Pancreas (tissue), 10 donors: ENCODE measurements around the gene ZNF627. TPM values are rescaled to one million over a fixed set of nuclear protein-coding genes. Genes with fewer than 3 reads are reported as not detected.

Experiments used
- ATAC-seq, 4 donors: fragments of 200-7000 bp; cut with Tn5 transposase; one replicate each; pipeline versions ENCODE4 v1.8.0 to v1.9.1; 2020; ENCODE audit warnings: mild to moderate bottlenecking in 4 of 4, moderate library complexity in 4 of 4
- DNase-seq, 6 donors: peaks; one replicate each; pipeline ENCODE4 v3.0.0-alpha.2; 2020
- FAIRE-seq: peaks from 2 replicates; lab custom pipeline; 2012; peaks lifted over from hg19 to GRCh38; lab: Jason Lieb, UNC
- H3K27ac ChIP-seq, 4 donors: fragments of 200-600 bp; sonication (generic); 1 replicate in 3 of 4; 2 replicates in 1 of 4; pipeline versions ENCODE4 v1.5.0 to v1.8.0; 2020
- H3K27me3 ChIP-seq, 4 donors: fragments of 200-600 bp; one replicate each; pipeline ENCODE4 v1.8.0; 2021
- H3K36me3 ChIP-seq, 3 donors: fragments of 200-600 bp; sonication (generic) in 1 of 3; one replicate each; pipeline versions ENCODE4 v1.5.0 to v1.8.0; 2020 to 2021
- H3K4me1 ChIP-seq, 3 donors: fragments of 200-600 bp; one replicate each; pipeline ENCODE4 v1.8.0; 2021
- H3K4me3 ChIP-seq, 4 donors: fragments of 200-600 bp; sonication (generic) in 2 of 4; one replicate each; pipeline versions ENCODE4 v1.5.0 to v1.8.0; 2020 to 2021
- H3K9me3 ChIP-seq, 4 donors: fragments of 200-600 bp; one replicate each; pipeline ENCODE4 v1.8.0; 2021
- CTCF ChIP-seq, 4 donors: fragments of 200-600 bp; sonication (generic) in 3 of 4; IDR thresholded peaks; one replicate each; pipeline versions ENCODE4 v1.5.0 to v1.8.0; 2021; ENCODE audit warnings: antibody characterized with exemption in 4 of 4
- WGBS, 2 donors: extraction: QIAGEN DNeasy Blood & Tissue Kit; methylation state at CpG; one replicate each; pipeline ENCODE4 v1.1.7; 2013; 5-methylcytosine and 5-hydroxymethylcytosine counted together
- intact Hi-C, 3 donors: fragments of 100-400 bp; cut with DNase I; formaldehyde crosslinking; loops; one replicate each; pipeline versions ENCODE4 v1.11.1 to v1.14.2; 2022
- polyA plus RNA-seq, 2 donors: library from polyadenylated mRNA; stranded (reverse); fragments of 200-250 nt; gene quantifications; one replicate each; pipeline ENCODE4 v1.2.3, GENCODE V29; 2013
- total RNA-seq, 6 donors: library from RNA; stranded (reverse); fragmentation: NEBNext Ultra II Directional in 4 of 6; extraction: Animal tissue kit (Norgen Biotek cat#: 25700) in 4 of 6; gene quantifications; one replicate each; pipeline versions ENCODE4 v1.2.1 to v1.2.4, GENCODE V29; 2021 to 2023
- donor health status: healthy with polysubstance abuse.
- donor health status: DM: no; HTN: no; CAD: no; lungs with moderate emphysema.
- donor health status: DM: no; HTN: no; CAD: no.
- donor health status: control.
- donor health status: control.
- donor health status: Bipolar disorder and iron deficiency.
- donor health status: DM: yes; HTN: yes; CAD: no.
- donor health status: DM: no; HTN: no; CAD: no.
- donor health status: DM: no; HTN: no; CAD: no.
- donor health status: DM: yes; HTN: yes; CAD: no.

ZNF627 gene
- total and polyA plus RNA-seq, 8 donors: 4.4 to 8.5 (median 5.8) TPM

DNA sequence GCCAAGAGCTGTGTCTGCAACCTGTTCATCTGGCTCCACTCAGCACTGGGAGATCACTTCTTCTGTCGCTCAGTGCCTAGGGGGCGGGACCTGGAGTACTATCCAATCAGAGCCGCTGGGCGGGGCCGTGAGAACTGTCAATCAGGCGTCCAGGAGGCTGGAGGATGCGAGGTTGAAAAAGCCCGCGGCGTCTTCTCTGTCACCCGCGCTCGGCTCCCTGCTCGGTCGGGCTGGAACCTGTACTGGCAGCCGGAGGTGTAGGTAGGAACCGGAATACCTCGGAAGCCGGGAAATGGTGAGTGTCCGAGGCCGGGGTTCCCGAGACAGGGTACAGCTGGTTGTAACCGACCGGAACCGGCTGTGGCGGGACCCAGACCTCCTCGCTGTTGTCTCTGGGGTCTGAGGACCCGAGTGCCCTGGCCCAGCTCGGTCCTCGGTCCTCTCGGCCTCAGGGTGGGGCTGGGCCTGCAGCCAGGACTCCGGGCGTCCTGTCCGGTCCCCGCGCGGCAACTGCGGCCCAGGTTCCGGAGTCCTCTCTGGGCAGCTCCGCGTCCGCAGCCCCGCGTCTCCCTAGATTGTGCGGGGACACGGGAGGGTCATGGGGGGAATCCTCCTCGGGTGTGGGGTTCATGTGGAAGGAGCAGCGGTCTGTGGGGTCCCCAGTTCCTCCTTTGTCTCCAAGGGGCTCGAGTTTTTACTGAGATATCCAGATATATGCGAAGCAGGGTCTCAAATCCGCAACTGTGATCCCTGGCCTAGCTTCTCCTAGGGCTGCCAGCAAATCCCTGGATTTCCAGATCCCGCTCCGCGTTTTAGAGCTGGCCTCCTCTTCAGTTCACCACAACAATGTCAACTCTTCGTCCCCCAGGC, 42.6 kb downstream of the ZNF627 start:
- TF ChIP-seq CTCF (IDR thresholded peaks at IDR 0.05): no peak
- intact Hi-C loops: no loop called here
- 0 to 2% methylated on average over 53 to 55 of the region's 55 CpGs for WGBS, 2 donors

GRCh38 chr19:11641244-11641643, 44.0 kb downstream of the ZNF627 start:
- Histone ChIP-seq H3K4me1 (no peaks in the 10 kb centered on the region), H3K36me3 (no peaks in the 10 kb centered on the region), H3K27me3 (no peaks in the 10 kb centered on the region), H3K27ac (no peak overlapping the region), H3K9me3 (no peaks in the 10 kb centered on the region), H3K4me3 (no peak overlapping the region)
- TF ChIP-seq CTCF (IDR thresholded peaks at IDR 0.05): no peak
- DNase-seq: no peak
- no peak for FAIRE-seq
- 93 to 95% methylated on average over 7 of the region's 7 CpGs for WGBS, 2 donors
- no peak for ATAC-seq
- intact Hi-C loops: no loop called here

More for the DNA sequence above, 42.6 kb downstream of the ZNF627 start:
- Histone ChIP-seq H3K27ac (peak overlapping the region in 3 of 4 donors; percentile 38 to 60 (median 58)), H3K9me3 (no peaks in the 10 kb centered on the region), H3K27me3 (no peaks in the 10 kb centered on the region), H3K36me3 (no peaks in the 10 kb centered on the region), H3K4me1 (no peaks in the 10 kb centered on the region), H3K4me3 (peak overlapping the region; percentile 46 to 82 (median 56))
- peak; percentile 93 to 98 (median 97) for DNase-seq
- no peak for FAIRE-seq
- peak; percentile 99 to 100 (median 100) for ATAC-seq

- intact Hi-C loops: no loop called here
- ATAC-seq: no peak
- TF ChIP-seq CTCF (IDR thresholded peaks at IDR 0.05): no peak
- no peak overlapping the region for H3K4me3 ChIP-seq
- no peaks in the 10 kb centered on the region for H3K4me1 ChIP-seq
- H3K36me3 ChIP-seq: no peaks in the 10 kb centered on the region
- H3K9me3 ChIP-seq: no peaks in the 10 kb centered on the region
- no peak for FAIRE-seq
- WGBS, 2 donors: 92% methylated on average over 3 of the region's 3 CpGs
- H3K27ac ChIP-seq: no peak overlapping the region
- H3K27me3 ChIP-seq: no peaks in the 10 kb centered on the region
- no peak for DNase-seq
Measured at GRCh38 chr19:11642902-11643301, 45.6 kb downstream of the ZNF627 start.

- no peaks in the 10 kb centered on the region for H3K9me3 ChIP-seq
- no peaks in the 10 kb centered on the region for H3K27me3 ChIP-seq
- H3K36me3 ChIP-seq: no peaks in the 10 kb centered on the region
- no peaks in the 10 kb centered on the region for H3K4me1 ChIP-seq
- no peak for ATAC-seq
- no peak overlapping the region for H3K27ac ChIP-seq
- H3K4me3 ChIP-seq: no peak overlapping the region
- intact Hi-C loops: no loop called here
- no peak for TF ChIP-seq CTCF (IDR thresholded peaks at IDR 0.05)
- DNase-seq: no peak
- no peak for FAIRE-seq
Measured at GRCh38 chr19:11649941-11650340, 52.7 kb downstream of the ZNF627 start.

DNA sequence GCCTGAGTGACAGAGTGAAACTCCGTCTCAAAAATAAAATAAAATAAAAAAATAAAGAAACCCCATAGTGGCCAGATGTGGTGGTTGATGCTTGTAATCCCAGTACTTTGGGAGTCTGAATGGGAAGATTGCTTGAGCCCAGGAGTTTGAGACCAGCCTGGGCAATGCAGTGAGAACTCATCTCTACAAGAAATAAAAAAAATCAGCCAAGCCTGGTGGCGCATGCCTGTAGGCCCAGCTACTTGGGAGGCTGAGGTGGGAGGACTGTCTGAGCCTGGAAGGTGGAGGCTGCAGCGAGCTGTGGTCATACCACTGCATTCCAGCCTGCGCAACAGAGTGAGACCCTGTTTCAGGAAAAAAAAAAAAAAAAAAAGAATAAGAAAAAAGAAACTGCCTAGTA, 53.8 kb downstream of the ZNF627 start:
- intact Hi-C loops: no loop called here

More for the DNA sequence above, 53.8 kb downstream of the ZNF627 start:
- Histone ChIP-seq H3K36me3 (no peaks in the 10 kb centered on the region), H3K27me3 (no peaks in the 10 kb centered on the region), H3K9me3 (no peaks in the 10 kb centered on the region), H3K4me1 (no peaks in the 10 kb centered on the region), H3K27ac (no peak overlapping the region), H3K4me3 (no peak overlapping the region)
- no peak for ATAC-seq
- 96 to 98% methylated on average over 4 of the region's 4 CpGs for WGBS, 2 donors
- TF ChIP-seq CTCF (IDR thresholded peaks at IDR 0.05): no peak
- DNase-seq: no peak
- no peak for FAIRE-seq
